BLaER1 treated with 17β-estradiol and CSF1 and Interleukin-3, amounts not matched to agents 10 nM and 100 nM (cell line): ENCODE results near the gene GDF2.

Source experiments
- H3K27ac ChIP-seq, 11 experiments: shearing (Covaris generic); formaldehyde crosslinking; 2 replicates each; pipeline ENCODE4 v1.8.1; 2022
- H3K27me3 ChIP-seq, 11 experiments: shearing (Covaris generic); formaldehyde crosslinking; 2 replicates each; pipeline ENCODE4 v1.8.1; 2022
- H3K36me3 ChIP-seq, 11 experiments: shearing (Covaris generic); formaldehyde crosslinking; 2 replicates each; pipeline ENCODE4 v1.8.1; 2022
- H3K4me1 ChIP-seq, 10 experiments: shearing (Covaris generic); formaldehyde crosslinking; 2 replicates each; pipeline ENCODE4 v1.8.1; 2022
- H3K4me2 ChIP-seq, 11 experiments: shearing (Covaris generic); formaldehyde crosslinking; 2 replicates each; pipeline ENCODE4 v1.8.1; 2022
- H3K4me3 ChIP-seq, 10 experiments: shearing (Covaris generic); formaldehyde crosslinking; 2 replicates each; pipeline ENCODE4 v1.8.1; 2022
- H3K9ac ChIP-seq, 11 experiments: shearing (Covaris generic); formaldehyde crosslinking; 2 replicates each; pipeline ENCODE4 v1.8.1; 2022
- H3K9me3 ChIP-seq, 11 experiments: shearing (Covaris generic); formaldehyde crosslinking; replicated peaks in 1 of 11; 2 replicates each; pipeline ENCODE4 v1.8.1; 2022
- H4K20me1 ChIP-seq, 11 experiments: shearing (Covaris generic); formaldehyde crosslinking; 2 replicates each; pipeline ENCODE4 v1.8.1; 2022
- Cebpa-rat ChIP-seq, 11 experiments: shearing (Covaris generic); IDR thresholded peaks; 2 replicates each; pipeline ENCODE4 v1.8.1; 2022

The GDF2 gene

DNA sequence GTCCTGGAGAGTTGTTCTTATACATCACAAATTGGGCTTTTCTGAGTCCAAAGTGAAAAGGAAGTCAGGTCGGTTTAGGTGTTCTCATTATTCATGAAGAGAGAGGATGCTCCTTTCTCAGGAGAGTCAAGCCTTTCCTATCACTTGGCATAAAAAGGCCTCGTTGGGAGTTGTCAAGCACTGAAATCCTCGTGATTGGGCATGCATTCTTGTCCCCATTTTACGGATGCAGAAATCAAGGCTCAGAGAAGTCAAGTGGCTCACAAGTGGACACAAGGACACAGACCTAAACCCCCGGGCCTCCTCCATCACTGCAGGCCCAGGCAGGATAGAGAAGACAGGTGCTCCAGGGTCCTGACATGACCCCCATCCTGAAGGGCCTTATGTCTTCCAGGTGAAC lies 34.5 kb downstream of the GDF2 start:
- TF ChIP-seq Cebpa-rat (IDR thresholded peaks at IDR 0.05) = no peak
- Histone ChIP-seq H3K36me3 (no peaks in the 10 kb centered on the region), H3K27ac (no peak overlapping the region)

DNA sequence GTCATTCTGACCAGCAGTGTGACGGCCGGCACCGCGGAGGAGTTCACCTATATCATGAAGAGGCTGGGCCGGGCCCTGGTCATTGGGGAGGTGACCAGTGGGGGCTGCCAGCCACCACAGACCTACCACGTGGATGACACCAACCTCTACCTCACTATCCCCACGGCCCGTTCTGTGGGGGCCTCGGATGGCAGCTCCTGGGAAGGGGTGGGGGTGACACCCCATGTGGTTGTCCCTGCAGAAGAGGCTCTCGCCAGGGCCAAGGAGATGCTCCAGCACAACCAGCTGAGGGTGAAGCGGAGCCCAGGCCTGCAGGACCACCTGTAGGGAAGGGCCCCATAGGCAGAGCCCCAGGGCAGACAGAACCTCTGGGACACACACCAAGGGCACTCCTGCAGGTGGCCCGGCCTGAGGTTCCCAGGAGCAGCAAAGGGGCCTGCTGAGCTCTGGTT lies 34.9 kb downstream of the GDF2 start:
- Histone ChIP-seq H3K4me2 (no peak overlapping the region), H3K4me1 (peaks cover 0 to 10% (median 7%) of the 10 kb centered on the region in 10 experiments; a peak in 10 of 20 replicates), H3K27me3 (no peaks in the 10 kb centered on the region), H3K9ac (no peak overlapping the region), H4K20me1 (no peaks in the 10 kb centered on the region; a peak in 1 of 22 replicates), H3K27ac (no peak overlapping the region), H3K4me3 (no peak overlapping the region), H3K36me3 (no peaks in the 10 kb centered on the region), H3K9me3 (no peaks in the 10 kb centered on the region)
- no peak for TF ChIP-seq Cebpa-rat (IDR thresholded peaks at IDR 0.05)

More for the DNA sequence above, 34.5 kb downstream of the GDF2 start:
- no peaks in the 10 kb centered on the region; a peak in 1 of 22 replicates for H4K20me1 ChIP-seq
- H3K4me1 ChIP-seq = peaks cover 0 to 10% (median 7%) of the 10 kb centered on the region in 10 experiments; a peak in 10 of 20 replicates
- H3K9me3 ChIP-seq = no peaks in the 10 kb centered on the region
- no peaks in the 10 kb centered on the region for H3K27me3 ChIP-seq
- H3K9ac ChIP-seq = no peak overlapping the region
- no peak overlapping the region for H3K4me3 ChIP-seq
- H3K4me2 ChIP-seq = no peak overlapping the region

DNA sequence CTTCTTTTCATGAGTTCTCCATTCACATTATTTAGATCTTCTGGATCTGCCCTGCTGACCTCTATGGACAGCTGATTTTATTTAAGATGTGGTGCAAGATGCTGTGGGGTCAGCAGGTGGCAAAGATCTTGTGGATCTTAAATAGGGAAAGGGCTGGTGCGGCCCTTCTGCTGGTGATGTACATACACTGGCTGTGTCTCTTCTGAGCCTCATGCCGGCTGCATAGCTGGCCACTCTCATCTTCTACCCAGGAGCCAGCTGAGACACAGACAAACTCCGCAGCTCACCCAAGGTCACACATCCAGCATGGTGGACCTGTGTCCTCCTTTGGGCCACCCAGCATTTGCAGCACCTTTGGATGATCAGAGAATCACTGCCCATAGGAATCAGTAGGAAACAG lies 35.7 kb downstream of the GDF2 start:
- Histone ChIP-seq H3K9ac (no peak overlapping the region), H3K27me3 (no peaks in the 10 kb centered on the region), H3K9me3 (no peaks in the 10 kb centered on the region), H4K20me1 (no peaks in the 10 kb centered on the region; a peak in 1 of 22 replicates), H3K4me1 (peaks cover 0 to 10% (median 7%) of the 10 kb centered on the region in 10 experiments; a peak in 10 of 20 replicates), H3K4me3 (no peak overlapping the region), H3K4me2 (no peak overlapping the region), H3K27ac (no peak overlapping the region), H3K36me3 (no peaks in the 10 kb centered on the region)
- TF ChIP-seq Cebpa-rat (IDR thresholded peaks at IDR 0.05) = no peak

GRCh38 chr10:47358457-47358856 lies 36.2 kb downstream of the GDF2 start:
- Histone ChIP-seq H3K9ac (no peak overlapping the region), H3K27me3 (no peaks in the 10 kb centered on the region), H3K4me2 (no peak overlapping the region), H3K36me3 (no peaks in the 10 kb centered on the region), H3K4me3 (no peak overlapping the region), H3K27ac (no peak overlapping the region), H3K9me3 (no peaks in the 10 kb centered on the region), H4K20me1 (no peaks in the 10 kb centered on the region; a peak in 1 of 22 replicates), H3K4me1 (peaks cover 0 to 10% (median 7%) of the 10 kb centered on the region in 10 experiments; a peak in 10 of 20 replicates)
- no peak for TF ChIP-seq Cebpa-rat (IDR thresholded peaks at IDR 0.05)

GRCh38 chr10:47359101-47359500 lies 36.8 kb downstream of the GDF2 start:
- no peak overlapping the region for H3K4me2 ChIP-seq
- no peaks in the 10 kb centered on the region; a peak in 1 of 22 replicates for H4K20me1 ChIP-seq
- no peak overlapping the region for H3K9ac ChIP-seq
- no peak overlapping the region for H3K27ac ChIP-seq
- no peaks in the 10 kb centered on the region for H3K27me3 ChIP-seq
- no peak for TF ChIP-seq Cebpa-rat (IDR thresholded peaks at IDR 0.05)
- H3K4me1 ChIP-seq = peaks cover 0 to 10% (median 7%) of the 10 kb centered on the region in 10 experiments; a peak in 10 of 20 replicates
- no peaks in the 10 kb centered on the region for H3K36me3 ChIP-seq
- H3K9me3 ChIP-seq = no peaks in the 10 kb centered on the region
- H3K4me3 ChIP-seq = no peak overlapping the region

GRCh38 chr10:47359626-47360418 lies 37.6 kb downstream of the GDF2 start:
- Histone ChIP-seq H3K27me3 (no peaks in the 10 kb centered on the region), H3K4me1 (peaks cover 0 to 10% (median 7%) of the 10 kb centered on the region in 10 experiments; a peak in 10 of 20 replicates), H3K27ac (no peak overlapping the region; a peak in 1 of 22 replicates), H4K20me1 (no peaks in the 10 kb centered on the region; a peak in 1 of 22 replicates), H3K4me3 (no peak overlapping the region), H3K4me2 (peak overlapping the region in 5 of 11 experiments; percentile 5 to 37 (median 23); a peak in 3 of 22 replicates), H3K9ac (no peak overlapping the region), H3K36me3 (no peaks in the 10 kb centered on the region), H3K9me3 (no peaks in the 10 kb centered on the region)
- no peak for TF ChIP-seq Cebpa-rat (IDR thresholded peaks at IDR 0.05)

DNA sequence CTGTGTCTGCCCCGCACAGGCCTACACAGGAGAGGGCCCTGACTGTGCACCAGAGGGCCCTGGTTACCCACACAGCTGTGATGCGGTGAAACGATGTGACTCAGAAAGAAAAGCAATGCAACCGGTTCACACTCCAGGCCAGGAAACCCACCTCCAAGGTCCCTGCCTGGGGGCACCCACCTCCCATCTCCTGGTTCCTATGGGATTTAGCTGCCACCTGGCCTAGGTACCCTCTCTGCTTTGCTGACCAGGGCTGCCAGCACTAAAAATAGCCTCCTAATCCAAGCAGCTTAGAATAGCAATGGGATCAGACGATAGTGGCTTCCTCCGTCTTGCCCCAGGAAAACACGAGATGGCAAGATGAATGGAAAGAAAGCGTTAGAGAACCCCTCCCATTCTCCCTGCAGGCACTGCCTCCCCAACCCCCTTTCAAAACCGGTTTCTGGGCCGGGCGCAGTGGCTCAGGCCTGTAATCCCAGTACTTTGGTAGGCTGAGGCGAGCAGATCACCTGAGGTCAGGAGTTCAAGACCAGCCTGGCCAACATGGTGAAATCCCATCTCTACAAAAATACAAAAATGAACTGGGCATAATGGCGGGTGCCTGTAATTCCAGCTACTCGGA lies 38.3 kb downstream of the GDF2 start:
- Histone ChIP-seq H3K4me2 (peak overlapping the region in 5 of 11 experiments; percentile 5 to 37 (median 23); a peak in 4 of 22 replicates), H3K9me3 (no peaks in the 10 kb centered on the region), H3K4me1 (peaks cover 0 to 10% (median 7%) of the 10 kb centered on the region in 10 experiments; a peak in 10 of 20 replicates), H3K4me3 (no peak overlapping the region), H3K27me3 (no peaks in the 10 kb centered on the region), H3K9ac (no peak overlapping the region), H4K20me1 (no peaks in the 10 kb centered on the region; a peak in 1 of 22 replicates), H3K36me3 (no peaks in the 10 kb centered on the region), H3K27ac (no peak overlapping the region; a peak in 1 of 22 replicates)
- TF ChIP-seq Cebpa-rat (IDR thresholded peaks at IDR 0.05) = no peak

GRCh38 chr10:47361293-47361692 lies 39.0 kb downstream of the GDF2 start:
- no peak overlapping the region for H3K27ac ChIP-seq
- H3K36me3 ChIP-seq = no peaks in the 10 kb centered on the region

DNA sequence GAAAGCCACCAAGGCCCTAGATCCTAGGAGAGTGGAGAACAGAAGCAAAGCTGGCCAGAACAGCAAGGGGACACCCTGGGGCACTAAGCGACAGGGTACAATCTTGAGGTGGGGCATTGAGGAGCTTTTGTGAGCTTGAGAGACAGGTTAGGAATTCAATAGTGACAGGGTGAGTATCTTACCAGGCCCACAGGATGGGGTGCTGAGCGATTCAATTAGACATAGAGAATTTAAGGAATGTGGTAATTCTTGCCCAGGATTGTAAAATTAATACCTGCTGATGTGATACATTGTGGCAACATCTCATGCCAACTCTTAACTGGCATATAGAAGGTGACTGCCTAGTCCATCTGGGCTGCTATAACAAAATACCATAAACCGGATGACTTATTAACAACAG lies 39.9 kb downstream of the GDF2 start:
- H3K27ac ChIP-seq = no peak overlapping the region
- H3K9ac ChIP-seq = no peak overlapping the region
- no peaks in the 10 kb centered on the region for H3K36me3 ChIP-seq
- H3K4me2 ChIP-seq = no peak overlapping the region
- peaks cover 0 to 10% (median 7%) of the 10 kb centered on the region in 10 experiments; a peak in 10 of 20 replicates for H3K4me1 ChIP-seq
- H3K27me3 ChIP-seq = no peaks in the 10 kb centered on the region
- TF ChIP-seq Cebpa-rat (IDR thresholded peaks at IDR 0.05) = no peak
- H4K20me1 ChIP-seq = no peaks in the 10 kb centered on the region; a peak in 1 of 22 replicates
- no peaks in the 10 kb centered on the region for H3K9me3 ChIP-seq
- H3K4me3 ChIP-seq = no peak overlapping the region

More at GRCh38 chr10:47361293-47361692, 39.0 kb downstream of the GDF2 start:
- no peak for TF ChIP-seq Cebpa-rat (IDR thresholded peaks at IDR 0.05)
- Histone ChIP-seq H3K4me1 (peaks cover 0 to 10% (median 7%) of the 10 kb centered on the region in 10 experiments; a peak in 10 of 20 replicates), H3K4me3 (no peak overlapping the region), H3K9me3 (no peaks in the 10 kb centered on the region), H4K20me1 (no peaks in the 10 kb centered on the region; a peak in 1 of 22 replicates), H3K27me3 (no peaks in the 10 kb centered on the region), H3K9ac (no peak overlapping the region), H3K4me2 (no peak overlapping the region)
